Prostate gland (tissue), 2 donors: ENCODE data around the gene LRRC66.

Experiments
- CTCF ChIP-seq, 4 experiments: fragments of 200-600 bp in 2 of 4; fragments of 450-650 bp in 2 of 4; sonication (generic) in 2 of 4; IDR thresholded peaks; 1 replicate in 3 of 4; 2 replicates in 1 of 4; pipeline ENCODE4 v1.5.1; 2016 to 2019; ENCODE audit warnings: antibody characterized with exemption in 4 of 4, mild to moderate bottlenecking in 2 of 4, moderate library complexity in 2 of 4
- POLR2A ChIP-seq: fragments of 450-650 bp; IDR thresholded peaks from one replicate; pipeline ENCODE4 v1.6.1; 2016; ENCODE audit warnings: antibody characterized with exemption, mild to moderate bottlenecking
- POLR2AphosphoS5 ChIP-seq: sonication (generic); formaldehyde crosslinking; IDR thresholded peaks from one replicate; pipeline ENCODE4 v1.6.1; 2017; ENCODE audit warnings: antibody characterized with exemption

DNA sequence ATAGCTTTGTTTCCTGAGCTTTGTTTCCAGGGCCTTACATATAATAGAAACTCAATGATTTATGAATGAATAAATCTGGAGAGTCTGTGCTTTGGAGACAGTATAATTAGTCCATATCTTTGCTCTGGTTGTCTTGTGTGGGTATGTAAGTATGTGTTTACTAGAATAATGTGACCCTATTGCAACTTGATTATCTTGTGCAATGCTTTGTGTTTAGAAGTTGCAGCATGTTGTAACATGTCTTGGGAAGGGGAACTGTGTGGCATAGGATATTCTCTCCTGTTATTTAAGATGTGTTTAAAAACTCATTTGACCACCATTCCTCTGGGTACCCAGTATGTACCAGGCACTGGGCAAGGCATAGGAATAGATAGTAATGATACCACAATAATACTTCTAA is 37.0 kb upstream of the LRRC66 start:
- TF ChIP-seq POLR2A (no peak), POLR2AphosphoS5 (no peak), CTCF (IDR thresholded peaks at IDR 0.05) (no peak)
